Stimulated activated effector memory CD8-positive, alpha-beta T cell treated with anti-CD3 and anti-CD28 coated beads, Interleukin-12 subunit alpha, Interleukin-12 subunit beta, amount 100 ng/mL, for 72 hours (primary cell): ENCODE results near the gene ASS1.

ENCODE experiments used
- ATAC-seq: fragments of 150-1000 bp; cut with Tn5 transposase; 2 replicates; pipeline ENCODE4 v1.10.0; 2021
- DNase-seq, 2 donors: peaks; one replicate each; pipeline ENCODE4 v3.0.0; 2021 to 2022; ENCODE audit warnings: low spot score in 2 of 2
- H3K27ac Mint-ChIP-seq: one replicate; pipeline ENCODE4 v1.8.0; 2022; ENCODE audit warnings: mild to moderate bottlenecking, mixed read lengths
- H3K36me3 Mint-ChIP-seq: one replicate; pipeline ENCODE4 v1.8.0; 2022; ENCODE audit warnings: mild to moderate bottlenecking, mixed read lengths
- H3K4me1 Mint-ChIP-seq: one replicate; pipeline ENCODE4 v1.8.0; 2022; ENCODE audit warnings: mixed read lengths
- H3K4me3 Mint-ChIP-seq: one replicate; pipeline ENCODE4 v1.8.0; 2022; ENCODE audit warnings: mild to moderate bottlenecking, mixed read lengths
- H3K9me3 Mint-ChIP-seq: one replicate; pipeline ENCODE4 v1.8.0; 2022; ENCODE audit warnings: mixed read lengths

ASS1 gene

DNA sequence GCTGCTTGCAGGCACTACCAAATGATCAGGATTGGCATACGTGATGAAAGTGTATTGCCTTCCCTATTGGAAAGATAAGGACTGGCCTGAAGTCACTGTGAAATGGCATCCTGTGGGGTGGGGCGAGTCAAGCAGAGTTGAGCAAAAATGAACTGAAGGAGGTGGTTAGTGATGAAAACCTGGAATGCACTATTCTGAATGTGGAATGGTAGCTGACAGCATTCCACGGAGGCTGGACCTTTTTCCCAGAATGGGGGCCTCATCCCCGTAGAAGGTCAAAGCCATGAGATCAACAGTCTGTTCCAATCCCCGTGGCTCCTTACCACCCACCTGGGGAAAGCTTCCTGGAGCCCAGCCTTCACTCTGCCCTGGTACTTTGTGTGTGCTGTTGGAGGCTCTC is 37.7 kb downstream of the ASS1 start:
- H3K4me1 Mint-ChIP-seq: no peaks in the 10 kb centered on the region
- no peak overlapping the region for H3K27ac Mint-ChIP-seq
- no peak overlapping the region for H3K4me3 Mint-ChIP-seq
- no peaks in the 10 kb centered on the region for H3K9me3 Mint-ChIP-seq
- H3K36me3 Mint-ChIP-seq: no peaks in the 10 kb centered on the region
- ATAC-seq (no peak), DNase-seq (no peak)

DNA sequence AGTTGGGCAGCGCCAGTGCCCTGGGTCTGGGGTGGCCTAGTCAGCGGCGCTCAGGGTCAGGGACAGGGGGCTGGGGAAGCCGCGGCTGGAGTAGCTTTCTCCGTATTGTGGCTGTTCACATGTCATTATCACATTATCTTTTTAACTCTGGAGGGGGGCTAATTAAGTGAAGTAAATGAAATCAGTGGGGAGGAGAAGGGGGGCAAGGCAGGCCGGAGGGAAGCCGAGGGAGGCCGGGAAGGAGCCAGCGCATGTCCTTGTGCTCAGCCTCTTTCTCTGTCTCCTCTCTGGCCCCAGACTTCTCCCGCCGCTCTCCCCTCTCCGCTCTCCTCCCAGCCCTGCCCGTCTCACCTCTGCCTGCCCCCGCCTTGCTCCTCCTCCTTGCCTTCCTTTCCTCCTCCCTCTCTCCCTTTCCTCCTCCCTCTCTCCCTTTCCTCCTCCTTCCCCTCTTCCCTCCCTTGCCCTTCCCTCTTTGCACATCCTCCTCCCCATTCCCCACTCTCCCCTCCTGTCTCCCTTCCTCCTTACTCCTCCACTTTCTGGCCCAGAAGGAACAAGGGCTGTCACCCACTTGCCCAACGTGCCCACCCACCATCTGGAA is 38.7 kb downstream of the ASS1 start:
- Mint-ChIP-seq H3K27ac (no peak overlapping the region), H3K4me3 (no peak overlapping the region), H3K36me3 (no peaks in the 10 kb centered on the region), H3K9me3 (no peaks in the 10 kb centered on the region), H3K4me1 (no peaks in the 10 kb centered on the region)
- DNase-seq: no peak
- no peak for ATAC-seq

DNA sequence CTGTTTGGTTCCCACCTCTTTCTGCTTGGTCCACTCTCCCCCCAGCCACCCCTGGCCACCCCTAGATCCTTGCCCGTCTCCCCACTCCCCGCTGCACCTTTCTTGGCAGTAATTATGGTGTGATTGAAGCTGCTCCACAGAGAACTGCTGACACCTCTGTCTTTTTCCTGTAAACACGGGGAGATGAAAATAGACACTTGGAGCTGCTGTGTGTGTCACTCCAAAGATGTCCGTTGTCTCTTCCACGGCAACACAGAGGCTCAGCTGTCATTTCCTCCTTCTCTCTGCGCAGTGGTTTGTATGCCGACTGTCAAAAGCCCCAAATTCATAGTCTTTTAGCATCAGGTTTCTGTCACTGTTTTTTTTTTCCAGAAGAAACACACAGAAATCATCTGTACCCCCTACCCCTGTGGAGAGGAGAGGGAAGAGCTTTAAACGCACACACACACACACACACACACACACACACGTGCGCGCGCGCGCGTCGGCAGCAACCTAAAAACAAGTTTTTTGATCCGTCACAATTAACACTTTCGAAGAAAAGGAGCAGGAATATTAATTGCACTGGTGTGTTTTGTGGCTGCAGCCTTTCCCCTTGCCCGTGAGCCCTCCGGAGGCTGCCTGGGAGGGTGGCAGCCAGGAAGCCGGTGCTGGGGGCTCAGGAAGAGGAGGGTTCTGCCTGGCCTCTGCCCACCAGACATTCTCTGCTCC is 39.8 kb downstream of the ASS1 start:
- DNase-seq: no peak
- Mint-ChIP-seq H3K36me3 (peaks cover 1% of the 10 kb centered on the region), H3K27ac (no peak overlapping the region), H3K4me1 (no peaks in the 10 kb centered on the region), H3K9me3 (no peaks in the 10 kb centered on the region), H3K4me3 (no peak overlapping the region)
- ATAC-seq: no peak

DNA sequence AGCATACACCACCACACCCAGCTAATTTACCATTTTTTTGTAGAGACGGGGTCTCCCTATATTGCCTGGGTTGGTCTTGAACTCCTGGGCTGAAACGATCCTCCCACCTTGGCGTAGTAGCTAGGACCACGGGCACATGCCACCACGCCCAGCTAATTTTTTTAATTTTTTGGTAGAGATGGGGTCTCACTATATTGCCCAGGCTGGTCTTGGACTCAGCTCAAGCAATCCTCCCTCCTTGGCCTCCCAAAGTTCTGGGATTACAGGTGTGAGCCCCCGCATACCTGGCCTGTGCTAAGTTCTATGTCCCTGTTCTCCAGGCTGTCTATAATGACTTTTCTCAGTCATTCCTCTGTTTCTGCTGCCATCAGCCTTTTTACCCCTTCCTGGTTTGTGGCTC is 41.3 kb downstream of the ASS1 start:
- H3K9me3 Mint-ChIP-seq: no peaks in the 10 kb centered on the region
- ATAC-seq (no peak), DNase-seq (no peak)
- H3K4me3 Mint-ChIP-seq: no peak overlapping the region
- H3K4me1 Mint-ChIP-seq: no peaks in the 10 kb centered on the region
- H3K36me3 Mint-ChIP-seq: peaks cover 4% of the 10 kb centered on the region
- no peak overlapping the region for H3K27ac Mint-ChIP-seq

DNA sequence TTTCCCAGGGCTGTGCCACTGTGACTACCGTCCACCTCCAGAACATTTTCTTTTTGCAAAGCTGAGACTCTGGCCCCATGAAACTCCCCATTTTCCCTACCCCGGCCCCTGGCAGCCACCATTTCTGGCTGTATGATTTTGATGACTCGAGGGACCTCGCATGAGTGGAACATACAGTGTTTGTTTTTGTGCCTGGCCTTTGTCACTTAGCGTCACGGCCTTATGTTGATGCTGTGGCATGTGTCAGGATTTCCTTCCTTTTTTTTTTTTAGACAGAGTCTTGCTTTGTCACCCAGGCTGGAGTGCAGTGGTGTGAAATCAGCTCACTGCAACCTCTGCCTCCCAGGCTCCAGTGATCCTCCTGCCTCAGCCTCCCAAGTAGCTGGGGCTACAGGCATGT is 42.7 kb downstream of the ASS1 start:
- DNase-seq: no peak
- H3K27ac Mint-ChIP-seq: no peak overlapping the region
- H3K9me3 Mint-ChIP-seq: no peaks in the 10 kb centered on the region
- no peak overlapping the region for H3K4me3 Mint-ChIP-seq
- ATAC-seq: no peak
- peaks cover 4% of the 10 kb centered on the region for H3K36me3 Mint-ChIP-seq
- H3K4me1 Mint-ChIP-seq: no peaks in the 10 kb centered on the region

DNA sequence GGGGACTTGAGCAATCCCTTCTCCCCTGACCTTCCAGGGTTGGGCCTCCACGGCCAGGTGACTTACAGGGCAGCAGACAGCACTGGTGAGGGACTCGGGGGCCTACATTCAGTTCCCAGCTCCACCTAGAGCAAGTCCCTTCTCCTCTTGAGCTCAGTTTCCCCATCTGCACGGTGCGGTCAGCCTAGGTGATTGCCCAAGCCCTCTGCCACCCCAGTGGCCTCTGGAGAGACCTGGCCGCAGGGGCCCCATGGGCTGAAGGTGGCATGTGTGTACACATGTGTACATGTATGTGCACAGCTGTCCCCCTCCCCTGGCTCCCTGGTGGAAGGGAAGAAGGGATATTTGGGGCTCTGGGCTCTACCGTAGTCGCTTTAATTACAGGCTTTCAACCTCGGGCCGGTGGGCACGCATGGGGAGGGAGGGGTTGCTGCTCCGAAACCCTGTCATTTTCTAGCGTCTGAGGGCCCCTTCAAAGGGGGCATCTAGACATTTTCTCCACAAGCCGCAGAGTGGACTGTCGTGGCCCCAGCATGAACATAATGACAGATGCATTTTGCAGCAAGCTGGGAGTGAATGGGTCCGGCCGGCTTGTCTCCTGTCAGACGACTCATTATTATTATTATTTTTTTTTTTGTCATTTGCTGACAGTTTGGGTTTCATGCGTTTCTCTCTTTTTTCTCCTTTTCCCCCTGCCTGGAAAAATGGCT is 44.0 kb downstream of the ASS1 start:
- H3K4me3 Mint-ChIP-seq: no peak overlapping the region
- no peaks in the 10 kb centered on the region for H3K9me3 Mint-ChIP-seq
- H3K36me3 Mint-ChIP-seq: peaks cover 4% of the 10 kb centered on the region
- no peaks in the 10 kb centered on the region for H3K4me1 Mint-ChIP-seq
- no peak for DNase-seq
- no peak for ATAC-seq
- H3K27ac Mint-ChIP-seq: no peak overlapping the region

DNA sequence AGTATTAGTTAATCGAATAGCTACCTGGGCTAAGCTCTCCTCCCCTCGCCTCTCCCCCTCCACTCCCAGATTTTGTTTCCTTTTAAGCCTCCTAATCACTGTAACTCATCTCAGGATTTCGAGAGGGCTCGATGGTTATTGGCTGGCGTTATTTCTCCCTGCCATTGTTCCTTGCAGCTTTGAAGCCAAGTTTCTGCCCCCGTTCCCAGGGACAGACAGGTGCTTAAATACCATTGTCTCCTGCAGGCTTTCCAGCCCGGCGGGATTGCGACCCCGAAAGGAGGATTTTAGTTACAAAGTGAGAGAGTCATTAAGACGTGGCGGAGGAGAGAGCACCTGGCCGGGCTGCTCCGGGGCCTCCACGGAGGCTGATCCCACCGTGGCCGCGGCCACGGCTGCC is 46.2 kb downstream of the ASS1 start:
- no peaks in the 10 kb centered on the region for H3K9me3 Mint-ChIP-seq
- peaks cover 4% of the 10 kb centered on the region for H3K36me3 Mint-ChIP-seq
- H3K4me3 Mint-ChIP-seq: no peak overlapping the region
- no peaks in the 10 kb centered on the region for H3K4me1 Mint-ChIP-seq
- no peak overlapping the region for H3K27ac Mint-ChIP-seq
- DNase-seq: no peak
- ATAC-seq: no peak

DNA sequence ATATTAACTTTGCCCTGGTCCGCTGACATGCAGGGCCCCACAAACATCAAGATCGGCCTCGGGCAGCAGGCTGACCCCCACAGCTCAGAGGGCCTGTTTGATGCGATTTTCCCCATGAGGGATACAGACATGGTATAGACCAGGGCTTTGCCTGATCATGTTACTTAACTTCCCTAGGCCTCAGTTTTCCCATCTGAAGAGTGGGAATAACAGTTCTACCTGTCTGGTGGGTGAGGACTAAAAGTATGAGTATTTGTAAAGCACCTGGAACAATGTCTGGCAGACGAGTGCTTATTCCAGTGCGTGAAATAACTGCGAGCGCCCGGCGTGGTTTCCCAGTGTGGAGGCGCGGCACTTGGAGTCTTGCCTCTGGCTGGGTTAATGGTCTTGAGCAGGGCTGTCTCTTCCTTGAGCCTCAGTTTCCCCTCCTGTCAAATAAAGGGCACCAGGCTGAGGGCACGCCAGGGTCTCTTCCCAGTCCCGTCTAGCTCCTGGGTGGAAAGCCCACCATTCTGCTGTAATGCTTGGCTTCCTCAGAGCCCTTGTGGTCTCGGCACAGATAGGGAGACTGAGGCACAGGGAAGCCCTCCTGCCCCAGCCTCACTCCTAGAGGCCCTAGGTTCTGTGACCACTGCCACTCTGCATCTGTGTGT is 47.2 kb downstream of the ASS1 start:
- H3K36me3 Mint-ChIP-seq: peaks cover 4% of the 10 kb centered on the region
- H3K27ac Mint-ChIP-seq: no peak overlapping the region
- ATAC-seq (no peak), DNase-seq (no peak)
- H3K9me3 Mint-ChIP-seq: no peaks in the 10 kb centered on the region
- no peak overlapping the region for H3K4me3 Mint-ChIP-seq
- H3K4me1 Mint-ChIP-seq: no peaks in the 10 kb centered on the region

DNA sequence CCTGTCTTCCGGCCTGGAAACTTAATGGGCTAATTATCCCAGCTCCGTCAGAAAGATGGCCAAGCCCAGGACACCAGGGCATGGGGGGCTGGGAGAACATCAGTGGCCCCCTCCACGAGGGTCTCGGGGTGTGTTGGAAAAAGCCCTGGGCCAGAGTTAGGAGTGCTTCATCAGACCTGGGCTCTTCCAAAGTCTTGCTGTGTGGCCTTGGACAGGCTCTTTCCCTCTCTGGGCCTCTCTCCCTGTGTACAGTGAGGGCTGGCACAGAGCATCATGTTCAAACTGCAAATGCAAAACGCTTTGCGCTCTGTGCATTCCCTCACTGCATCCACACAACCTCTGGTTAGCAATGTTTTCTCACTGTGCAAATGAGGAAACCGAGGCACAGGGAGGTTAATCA is 48.3 kb downstream of the ASS1 start:
- peaks cover 4% of the 10 kb centered on the region for H3K36me3 Mint-ChIP-seq
- no peak overlapping the region for H3K27ac Mint-ChIP-seq

DNA sequence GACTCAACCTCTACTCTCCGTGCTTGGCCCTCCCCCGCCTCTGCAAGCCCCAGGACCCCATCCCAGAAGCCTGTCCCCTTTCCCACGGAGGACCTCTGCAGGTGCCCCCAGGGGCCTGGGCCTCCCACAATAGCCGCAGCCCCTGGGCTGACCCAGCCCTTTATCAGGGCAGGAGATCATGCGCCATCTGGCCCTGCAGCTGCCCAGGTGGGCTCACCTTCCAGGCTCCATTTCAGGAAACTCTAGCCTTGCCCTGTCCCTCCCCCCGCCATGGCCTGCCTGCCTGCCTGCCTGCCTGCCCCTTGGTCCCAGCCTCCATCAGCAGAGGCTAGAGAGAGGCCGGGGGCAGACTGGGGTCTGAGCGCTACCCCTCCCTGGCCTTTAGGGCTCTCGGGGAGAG is 48.7 kb downstream of the ASS1 start:
- peaks cover 4% of the 10 kb centered on the region for H3K36me3 Mint-ChIP-seq
- H3K27ac Mint-ChIP-seq: no peak overlapping the region
- H3K4me3 Mint-ChIP-seq: no peak overlapping the region
- DNase-seq (no peak), ATAC-seq (no peak)
- H3K9me3 Mint-ChIP-seq: no peaks in the 10 kb centered on the region
- H3K4me1 Mint-ChIP-seq: peaks cover 2% of the 10 kb centered on the region

More for the DNA sequence above, 48.3 kb downstream of the ASS1 start:
- Mint-ChIP-seq H3K4me3 (no peak overlapping the region), H3K4me1 (no peaks in the 10 kb centered on the region), H3K9me3 (no peaks in the 10 kb centered on the region)
- ATAC-seq: no peak
- no peak for DNase-seq

DNA sequence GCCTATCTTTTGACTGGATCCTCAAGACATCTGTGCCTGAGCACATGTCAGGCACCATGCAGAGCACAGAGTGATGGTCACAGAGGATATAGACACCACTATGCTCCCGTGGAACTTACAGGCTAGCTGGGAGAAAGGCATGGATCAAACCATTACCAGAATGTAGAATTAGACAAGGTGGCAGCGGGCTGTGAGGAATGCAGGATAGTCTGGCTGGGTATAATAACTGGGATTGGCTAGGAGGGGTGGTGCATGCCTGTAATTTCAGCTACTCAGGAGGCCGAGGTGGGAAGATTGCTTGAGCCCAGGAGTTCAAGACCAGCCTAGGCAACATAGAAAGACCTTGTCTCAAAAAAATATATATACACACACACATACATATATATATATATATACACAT is 50.3 kb downstream of the ASS1 start:
- H3K36me3 Mint-ChIP-seq: no peaks in the 10 kb centered on the region
- H3K4me1 Mint-ChIP-seq: peaks cover 4% of the 10 kb centered on the region
- no peak overlapping the region for H3K4me3 Mint-ChIP-seq
- ATAC-seq: no peak
- no peak overlapping the region for H3K27ac Mint-ChIP-seq
- no peaks in the 10 kb centered on the region for H3K9me3 Mint-ChIP-seq
- no peak for DNase-seq

DNA sequence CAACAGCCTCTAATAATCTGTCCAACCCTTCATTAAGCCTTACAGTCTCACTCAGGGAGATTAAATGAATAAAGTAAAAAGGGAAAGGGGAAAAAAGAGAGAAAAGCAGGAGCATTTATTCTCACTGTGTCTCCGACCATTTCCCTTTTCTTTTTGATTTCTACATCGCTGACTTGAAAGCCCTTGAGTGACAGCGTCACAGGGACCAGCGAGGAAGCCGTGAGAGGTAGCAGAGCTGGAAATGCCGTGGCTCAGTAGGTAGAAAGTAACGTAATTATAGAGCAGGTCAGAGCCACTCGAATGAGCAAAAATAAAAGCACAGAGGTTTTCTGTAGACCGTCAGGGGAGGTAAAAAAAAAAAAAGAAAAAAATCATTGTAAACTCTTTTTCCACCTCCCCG is 52.4 kb downstream of the ASS1 start:
- no peak for DNase-seq
- H3K4me1 Mint-ChIP-seq: peaks cover 4% of the 10 kb centered on the region
- ATAC-seq: no peak
- H3K27ac Mint-ChIP-seq: no peak overlapping the region
- no peaks in the 10 kb centered on the region for H3K36me3 Mint-ChIP-seq
- H3K9me3 Mint-ChIP-seq: no peaks in the 10 kb centered on the region
- no peak overlapping the region for H3K4me3 Mint-ChIP-seq

DNA sequence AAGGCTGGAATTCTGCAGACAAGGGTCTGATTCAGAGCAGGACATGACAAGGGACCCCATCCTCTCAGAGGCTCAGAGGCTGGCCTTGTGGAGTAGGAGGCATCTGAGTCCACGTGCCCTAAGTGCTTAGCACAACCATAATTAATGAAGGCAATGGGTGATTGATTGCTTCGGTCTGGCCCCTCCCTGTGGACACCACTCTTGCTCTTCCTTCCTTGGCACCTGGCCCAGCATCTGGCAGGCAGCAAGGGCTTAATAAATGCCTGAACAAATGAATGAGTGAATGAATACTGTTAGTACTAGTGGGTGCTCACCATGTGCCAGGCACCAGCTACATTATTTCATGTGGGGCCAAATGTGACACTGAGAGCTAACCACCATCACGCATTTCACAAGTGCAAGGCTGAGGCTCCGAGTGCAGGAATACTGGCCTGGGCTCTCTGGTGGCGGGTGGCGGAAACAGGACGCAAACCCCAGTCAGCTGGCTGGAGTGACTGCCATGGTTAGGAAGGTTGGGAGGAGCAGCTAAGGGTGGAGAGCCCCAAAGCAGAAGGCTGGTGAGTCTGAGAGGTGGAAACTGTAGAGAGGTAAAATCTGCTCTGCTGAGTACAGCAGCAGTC is 53.6 kb downstream of the ASS1 start:
- Mint-ChIP-seq H3K36me3 (no peaks in the 10 kb centered on the region), H3K27ac (no peak overlapping the region), H3K4me3 (no peak overlapping the region), H3K4me1 (peaks cover 4% of the 10 kb centered on the region), H3K9me3 (no peaks in the 10 kb centered on the region)
- ATAC-seq (no peak), DNase-seq (no peak)

DNA sequence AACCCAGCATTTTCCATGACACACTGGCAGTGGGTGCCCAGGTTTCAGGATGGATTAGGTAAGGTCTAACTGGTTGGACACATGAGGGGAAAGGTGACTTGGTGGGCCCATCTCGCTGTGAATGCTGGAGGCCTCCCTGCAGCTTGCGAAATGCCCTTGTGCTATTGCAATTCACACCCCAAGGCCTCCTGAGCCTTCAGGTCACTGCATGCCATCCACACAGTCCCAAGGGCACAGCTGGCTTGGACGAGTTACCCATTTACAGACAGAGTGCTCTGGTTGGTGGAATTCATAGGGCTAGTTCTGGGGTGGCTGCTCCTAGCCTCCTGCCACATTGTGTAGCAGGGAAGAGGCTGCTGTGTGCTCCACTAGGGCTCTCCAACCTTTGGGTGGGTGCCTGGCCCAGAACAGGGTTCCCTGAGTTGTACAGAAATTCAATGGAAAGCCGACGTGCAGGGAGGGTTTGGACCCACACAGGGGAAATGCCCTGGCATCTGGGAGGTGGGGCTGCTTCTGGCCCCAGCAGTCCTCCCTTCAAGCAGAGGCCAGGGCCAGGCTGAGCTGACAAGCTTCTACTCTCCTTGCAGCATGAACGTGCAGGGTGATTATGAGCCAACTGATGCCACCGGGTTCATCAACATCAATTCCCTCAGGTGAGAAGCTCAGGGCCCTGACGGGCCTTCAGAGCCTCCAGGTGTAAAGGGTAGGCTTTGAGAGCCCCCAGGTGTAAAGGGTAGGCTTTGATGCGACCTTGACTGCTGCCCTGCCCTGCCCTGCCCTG is 54.3 kb downstream of the ASS1 start:
- peaks cover 4% of the 10 kb centered on the region for H3K4me1 Mint-ChIP-seq
- DNase-seq (no peak), ATAC-seq (no peak)
- H3K36me3 Mint-ChIP-seq: no peaks in the 10 kb centered on the region
- H3K27ac Mint-ChIP-seq: no peak overlapping the region
- no peaks in the 10 kb centered on the region for H3K9me3 Mint-ChIP-seq
- no peak overlapping the region for H3K4me3 Mint-ChIP-seq

DNA sequence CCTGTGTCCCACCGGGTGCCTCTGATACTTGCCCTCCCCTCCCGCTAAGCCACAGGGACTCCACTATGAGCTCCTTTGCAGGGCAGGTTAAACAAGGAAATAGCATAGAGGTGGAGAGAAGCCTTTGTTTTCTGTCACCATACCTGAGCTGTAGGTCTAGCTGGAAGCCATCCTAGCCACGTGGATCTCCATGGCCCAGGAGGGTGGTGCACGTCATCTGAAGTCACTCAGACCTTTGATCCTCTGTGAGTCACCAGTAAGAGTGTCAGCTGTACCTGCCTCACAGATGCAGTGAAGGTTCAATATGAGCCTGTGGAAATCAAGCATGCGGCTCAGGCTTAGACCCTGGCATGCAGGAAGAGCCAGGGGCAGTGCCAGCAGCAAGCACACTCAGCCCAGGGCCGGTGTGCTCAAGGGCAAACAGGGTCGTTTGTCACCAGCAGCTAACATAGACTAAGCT is 55.1 kb downstream of the ASS1 start:
- ATAC-seq: no peak
- peaks cover 4% of the 10 kb centered on the region for H3K4me1 Mint-ChIP-seq
- no peak overlapping the region for H3K27ac Mint-ChIP-seq
- no peaks in the 10 kb centered on the region for H3K36me3 Mint-ChIP-seq
- no peaks in the 10 kb centered on the region for H3K9me3 Mint-ChIP-seq
- DNase-seq: no peak
- H3K4me3 Mint-ChIP-seq: no peak overlapping the region
